Mammary epithelial cell (primary cell): ENCODE measurements around the gene SLC25A48.

Experiments
- EZH2 ChIP-seq: IDR thresholded peaks from 2 replicates; pipeline ENCODE4 v1.6.1; 2012; ENCODE audit warnings: low read length, inconsistent platforms, borderline replicate concordance
- TF ChIP-seq, protein P1 (sequence below), 2 donors: IDR thresholded peaks in 1 of 2; conservative IDR thresholded peaks in 1 of 2; 2 replicates each; pipeline ENCODE4 v1.5.1; 2011 to 2012; ENCODE audit warnings: inconsistent platforms in 2 of 2, low read length in 2 of 2, mild to moderate bottlenecking in 2 of 2, control low read depth in 1 of 2, low read depth in 1 of 2; ENCODE audit not compliant: insufficient read depth in 1 of 2; ENCODE audit errors: extremely low read depth in 1 of 2

DNA sequence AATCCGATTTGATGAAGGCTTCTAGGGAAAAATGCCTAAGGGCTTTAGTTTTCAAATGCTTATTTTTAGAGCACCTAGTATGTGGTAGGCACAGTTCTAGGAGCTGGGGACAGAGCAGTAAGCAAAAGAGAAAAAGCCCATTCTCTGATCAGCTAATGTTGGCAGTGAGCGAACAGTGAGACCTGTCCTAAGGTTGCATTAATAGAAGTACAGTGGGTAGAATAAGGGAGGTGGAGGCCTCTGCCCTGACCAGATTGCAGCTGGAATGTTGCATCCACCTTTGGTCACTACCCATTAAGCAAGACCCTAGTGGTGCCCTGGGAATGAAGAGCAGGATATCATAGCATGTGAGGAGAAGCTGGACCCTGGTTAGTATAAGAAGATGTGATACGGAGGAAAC, 41.1 kb downstream of the SLC25A48 start:
- TF ChIP-seq, protein P1, sequence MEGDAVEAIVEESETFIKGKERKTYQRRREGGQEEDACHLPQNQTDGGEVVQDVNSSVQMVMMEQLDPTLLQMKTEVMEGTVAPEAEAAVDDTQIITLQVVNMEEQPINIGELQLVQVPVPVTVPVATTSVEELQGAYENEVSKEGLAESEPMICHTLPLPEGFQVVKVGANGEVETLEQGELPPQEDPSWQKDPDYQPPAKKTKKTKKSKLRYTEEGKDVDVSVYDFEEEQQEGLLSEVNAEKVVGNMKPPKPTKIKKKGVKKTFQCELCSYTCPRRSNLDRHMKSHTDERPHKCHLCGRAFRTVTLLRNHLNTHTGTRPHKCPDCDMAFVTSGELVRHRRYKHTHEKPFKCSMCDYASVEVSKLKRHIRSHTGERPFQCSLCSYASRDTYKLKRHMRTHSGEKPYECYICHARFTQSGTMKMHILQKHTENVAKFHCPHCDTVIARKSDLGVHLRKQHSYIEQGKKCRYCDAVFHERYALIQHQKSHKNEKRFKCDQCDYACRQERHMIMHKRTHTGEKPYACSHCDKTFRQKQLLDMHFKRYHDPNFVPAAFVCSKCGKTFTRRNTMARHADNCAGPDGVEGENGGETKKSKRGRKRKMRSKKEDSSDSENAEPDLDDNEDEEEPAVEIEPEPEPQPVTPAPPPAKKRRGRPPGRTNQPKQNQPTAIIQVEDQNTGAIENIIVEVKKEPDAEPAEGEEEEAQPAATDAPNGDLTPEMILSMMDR (conservative IDR thresholded peaks at IDR 0.05 in 1 of 2, IDR thresholded peaks at IDR 0.05 in 1 of 2; ENCODE audit: extremely low read depth in 1 of 2, insufficient read depth in 1 of 2, low read depth in 1 of 2, low read length in 2 of 2): no peak
- no peak for TF ChIP-seq EZH2
